Ishikawa (cell line): ENCODE data around the gene USP17L24.
"Not testable (repeated sequence)": the region's sequence is repeated elsewhere in the genome, so short reads cannot be mapped to it uniquely, and the experiment has no call there.

Experiments used
- TCF12 ChIP-seq: IDR thresholded peaks from 2 replicates; pipeline ENCODE4 v1.6.1; 2012; ENCODE audit warnings: low read depth
- TEAD4 ChIP-seq: IDR thresholded peaks from 2 replicates; pipeline ENCODE4 v1.6.1; 2012
- TF ChIP-seq, protein P1 (sequence below): IDR thresholded peaks from 2 replicates; pipeline ENCODE4 v1.6.1; 2012

The USP17L24 gene

GRCh38 chr4:9362829-9363228 is 37.9 kb downstream of the USP17L24 start, which contains the start of gene USP17L30:
USP17L30 (plus strand) TSS chr4:9363129; CDS start chr4:9363129, 0 bp downstream.
- not testable (repeated sequence) for TF ChIP-seq TCF12, TEAD4
- TF ChIP-seq, protein P1, sequence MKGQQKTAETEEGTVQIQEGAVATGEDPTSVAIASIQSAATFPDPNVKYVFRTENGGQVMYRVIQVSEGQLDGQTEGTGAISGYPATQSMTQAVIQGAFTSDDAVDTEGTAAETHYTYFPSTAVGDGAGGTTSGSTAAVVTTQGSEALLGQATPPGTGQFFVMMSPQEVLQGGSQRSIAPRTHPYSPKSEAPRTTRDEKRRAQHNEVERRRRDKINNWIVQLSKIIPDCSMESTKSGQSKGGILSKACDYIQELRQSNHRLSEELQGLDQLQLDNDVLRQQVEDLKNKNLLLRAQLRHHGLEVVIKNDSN: not testable (repeated sequence)
